Activated T-cell treated with anti-CD3 and anti-CD28 coated beads, Interleukin-2, amount 50 U/mL, for 24 hours (primary cell): Measurements from ENCODE around the gene PLOD3.

Experiments
- DNase-seq: peaks from one replicate; pipeline ENCODE4 v3.0.0-alpha.2; 2020
- H3K27ac Mint-ChIP-seq: 2 replicates; pipeline ENCODE4 v1.8.0; 2020; ENCODE audit warnings: mild to moderate bottlenecking, mixed read lengths
- H3K27me3 Mint-ChIP-seq: 2 replicates; pipeline ENCODE4 v1.8.0; 2020; ENCODE audit warnings: mixed read lengths
- H3K36me3 Mint-ChIP-seq: 2 replicates; pipeline ENCODE4 v1.8.0; 2020; ENCODE audit warnings: low read depth, mixed read lengths
- H3K4me1 Mint-ChIP-seq: 2 replicates; pipeline ENCODE4 v1.8.0; 2020; ENCODE audit warnings: low read depth, mixed read lengths
- H3K4me3 Mint-ChIP-seq: 2 replicates; pipeline ENCODE4 v1.8.0; 2020; ENCODE audit warnings: mild to moderate bottlenecking, moderate library complexity, mixed read lengths
- H3K9me3 Mint-ChIP-seq: 2 replicates; pipeline ENCODE4 v1.8.0; 2020; ENCODE audit warnings: mixed read lengths

Gene PLOD3

GRCh38 chr7:101241443-101242349 is 24.3 kb upstream of the PLOD3 start:
- Mint-ChIP-seq H3K27ac (no peak overlapping the region), H3K9me3 (no peaks in the 10 kb centered on the region), H3K27me3 (no peaks in the 10 kb centered on the region), H3K4me3 (no peak overlapping the region), H3K4me1 (peaks cover 34% of the 10 kb centered on the region), H3K36me3 (peaks cover 81% of the 10 kb centered on the region)
- DNase-seq, result no peak

- Mint-ChIP-seq H3K27ac (no peak overlapping the region), H3K4me3 (no peak overlapping the region), H3K4me1 (peaks cover 32% of the 10 kb centered on the region), H3K36me3 (peaks cover 84% of the 10 kb centered on the region), H3K27me3 (no peaks in the 10 kb centered on the region), H3K9me3 (no peaks in the 10 kb centered on the region)
- DNase-seq, result no peak
Observed at GRCh38 chr7:101241015-101241363, 23.6 kb upstream of the PLOD3 start.

- Mint-ChIP-seq H3K27me3 (no peaks in the 10 kb centered on the region), H3K9me3 (no peaks in the 10 kb centered on the region), H3K4me3 (no peak overlapping the region), H3K27ac (no peak overlapping the region), H3K4me1 (peaks cover 26% of the 10 kb centered on the region), H3K36me3 (peaks cover 79% of the 10 kb centered on the region)
- DNase-seq, result no peak
Observed at GRCh38 chr7:101240226-101241014, 23.0 kb upstream of the PLOD3 start.

- H3K4me1 Mint-ChIP-seq, result peaks cover 21% of the 10 kb centered on the region
- no peak for DNase-seq
- no peak overlapping the region for H3K4me3 Mint-ChIP-seq
- H3K27me3 Mint-ChIP-seq, result no peaks in the 10 kb centered on the region
- no peak overlapping the region for H3K27ac Mint-ChIP-seq
- H3K36me3 Mint-ChIP-seq, result peaks cover 73% of the 10 kb centered on the region
- no peaks in the 10 kb centered on the region for H3K9me3 Mint-ChIP-seq
Observed at GRCh38 chr7:101239951-101240220, 22.5 kb upstream of the PLOD3 start.

- no peak overlapping the region for H3K27ac Mint-ChIP-seq
- H3K36me3 Mint-ChIP-seq, result peaks cover 69% of the 10 kb centered on the region
- no peaks in the 10 kb centered on the region for H3K9me3 Mint-ChIP-seq
- DNase-seq, result no peak
- no peak overlapping the region for H3K4me3 Mint-ChIP-seq
- H3K27me3 Mint-ChIP-seq, result no peaks in the 10 kb centered on the region
- peaks cover 21% of the 10 kb centered on the region for H3K4me1 Mint-ChIP-seq
Observed at GRCh38 chr7:101239191-101239950, 22.0 kb upstream of the PLOD3 start.

- Mint-ChIP-seq H3K4me3 (no peak overlapping the region), H3K27ac (peak overlapping the region; percentile 38), H3K36me3 (peaks cover 60% of the 10 kb centered on the region), H3K27me3 (no peaks in the 10 kb centered on the region), H3K4me1 (peaks cover 15% of the 10 kb centered on the region), H3K9me3 (no peaks in the 10 kb centered on the region)
- no peak for DNase-seq
Observed at GRCh38 chr7:101238226-101239182, 21.1 kb upstream of the PLOD3 start.

- no peaks in the 10 kb centered on the region for H3K9me3 Mint-ChIP-seq
- H3K27me3 Mint-ChIP-seq, result no peaks in the 10 kb centered on the region
- H3K4me3 Mint-ChIP-seq, result no peak within 1 kb of the TSS
- peaks cover 54% of the 10 kb centered on the region for H3K36me3 Mint-ChIP-seq
- H3K4me1 Mint-ChIP-seq, result peaks cover 6% of the 10 kb centered on the region
- peak within 1 kb of the TSS; percentile 38 for H3K27ac Mint-ChIP-seq
- no peak for DNase-seq
Observed at GRCh38 chr7:101237206-101238067, 20.1 kb upstream of the PLOD3 start, which contains the start of gene CLDN15. CLDN15 (minus strand) TSS chr7:101237802; CDS start chr7:101237581, 221 bp downstream.

- Mint-ChIP-seq H3K36me3 (peaks cover 53% of the 10 kb centered on the region), H3K4me1 (peaks cover 4% of the 10 kb centered on the region), H3K27me3 (no peaks in the 10 kb centered on the region), H3K27ac (no peak overlapping the region), H3K4me3 (no peak overlapping the region), H3K9me3 (no peaks in the 10 kb centered on the region)
- no peak for DNase-seq
Observed at GRCh38 chr7:101236292-101236835, 19.0 kb upstream of the PLOD3 start.

- Mint-ChIP-seq H3K27ac (no peak overlapping the region), H3K4me3 (no peak overlapping the region), H3K4me1 (peaks cover 2% of the 10 kb centered on the region), H3K27me3 (no peaks in the 10 kb centered on the region), H3K36me3 (peaks cover 50% of the 10 kb centered on the region), H3K9me3 (no peaks in the 10 kb centered on the region)
- no peak for DNase-seq
Observed at GRCh38 chr7:101235522-101235921, 18.1 kb upstream of the PLOD3 start.

GRCh38 chr7:101235050-101235449 is 17.7 kb upstream of the PLOD3 start:
- Mint-ChIP-seq H3K4me3 (no peak overlapping the region), H3K27me3 (no peaks in the 10 kb centered on the region), H3K4me1 (peaks cover 2% of the 10 kb centered on the region), H3K36me3 (peaks cover 48% of the 10 kb centered on the region), H3K27ac (no peak overlapping the region), H3K9me3 (no peaks in the 10 kb centered on the region)
- DNase-seq, result no peak

- peaks cover 47% of the 10 kb centered on the region for H3K36me3 Mint-ChIP-seq
- no peak for DNase-seq
- no peaks in the 10 kb centered on the region for H3K9me3 Mint-ChIP-seq
- H3K4me1 Mint-ChIP-seq, result peaks cover 2% of the 10 kb centered on the region
- no peak overlapping the region for H3K27ac Mint-ChIP-seq
- no peaks in the 10 kb centered on the region for H3K27me3 Mint-ChIP-seq
- H3K4me3 Mint-ChIP-seq, result no peak overlapping the region
Observed at GRCh38 chr7:101234636-101235035, 17.3 kb upstream of the PLOD3 start.

GRCh38 chr7:101233907-101234547 is 16.6 kb upstream of the PLOD3 start:
- DNase-seq, result no peak
- Mint-ChIP-seq H3K4me1 (peaks cover 2% of the 10 kb centered on the region), H3K4me3 (no peak overlapping the region), H3K9me3 (no peaks in the 10 kb centered on the region), H3K27ac (no peak overlapping the region), H3K27me3 (no peaks in the 10 kb centered on the region), H3K36me3 (peaks cover 46% of the 10 kb centered on the region)
